ENCODE results near the gene KCNN1. TPM values are rescaled to one million over a fixed set of nuclear protein-coding genes. Genes with fewer than 3 reads are reported as not detected.

KCNN1 gene
- total RNA-seq, 1 experiment from 2014 or later = 0.90 TPM

DNA sequence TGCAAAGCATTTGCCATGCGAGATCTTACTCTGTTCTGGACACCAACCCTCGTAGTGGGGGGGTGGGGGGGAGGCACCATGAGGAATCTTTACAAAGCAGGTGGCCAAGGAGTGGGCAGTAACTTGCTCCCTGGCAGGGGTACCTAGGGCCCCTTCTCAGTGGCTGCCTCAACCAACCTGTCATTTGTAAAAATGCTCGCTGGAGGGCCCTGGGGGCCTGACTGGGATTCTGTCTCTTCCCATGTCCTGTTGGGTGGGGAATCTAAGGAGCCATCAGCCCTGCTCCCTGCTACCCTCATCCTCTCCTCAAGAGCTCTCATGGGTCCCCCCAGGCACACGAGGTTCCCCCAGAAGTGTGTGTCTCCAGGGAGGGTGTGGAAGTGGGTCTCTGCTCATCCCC lies 1.5 kb downstream of the KCNN1 start:
- in situ Hi-C loops (cut with HindIII; ENCODE audit: low pct_unique_long_range_greater_than_20kb, low sequenced_read_pairs) = no loop called here
- intact Hi-C loops (cut with micrococcal nuclease; ENCODE audit: unreplicated experiment) = no loop called here
- DNase-seq (ENCODE audit: low read depth, low spot score) = no peak
- Histone ChIP-seq H3K9me3 (ENCODE audit: control insufficient read depth, insufficient read depth, low read depth, low read length) (no peaks in the 10 kb centered on the region), H3K36me3 (ENCODE audit: control insufficient read depth, insufficient read depth, low read length) (no peaks in the 10 kb centered on the region), H3K4me1 (ENCODE audit: control insufficient read depth, insufficient read depth, low read length) (no peaks in the 10 kb centered on the region), H3K4me3 (ENCODE audit: low read depth in 2 of 2, low read length in 2 of 2) (no peak overlapping the region), H3K27ac (ENCODE audit: low read length) (no peak overlapping the region), H3K27me3 (ENCODE audit: control insufficient read depth, insufficient read depth, low read length) (no peaks in the 10 kb centered on the region; the same call in 1 of the 2 replicates)
- TF ChIP-seq POLR2AphosphoS5 (IDR thresholded peaks at IDR 0.05; ENCODE audit: low read depth, low read length) (no peak), SIN3A (IDR thresholded peaks at IDR 0.05; ENCODE audit: borderline replicate concordance, insufficient read depth, low read depth, low read length) (no peak), TCF7L2 (IDR thresholded peaks at IDR 0.05; ENCODE audit: low read depth, low read length) (no peak), REST (IDR thresholded peaks at IDR 0.05; ENCODE audit: insufficient read depth in 1 of 2, low read depth in 2 of 2, low read length in 1 of 2) (no peak)
- TF ChIP-seq, protein P1, sequence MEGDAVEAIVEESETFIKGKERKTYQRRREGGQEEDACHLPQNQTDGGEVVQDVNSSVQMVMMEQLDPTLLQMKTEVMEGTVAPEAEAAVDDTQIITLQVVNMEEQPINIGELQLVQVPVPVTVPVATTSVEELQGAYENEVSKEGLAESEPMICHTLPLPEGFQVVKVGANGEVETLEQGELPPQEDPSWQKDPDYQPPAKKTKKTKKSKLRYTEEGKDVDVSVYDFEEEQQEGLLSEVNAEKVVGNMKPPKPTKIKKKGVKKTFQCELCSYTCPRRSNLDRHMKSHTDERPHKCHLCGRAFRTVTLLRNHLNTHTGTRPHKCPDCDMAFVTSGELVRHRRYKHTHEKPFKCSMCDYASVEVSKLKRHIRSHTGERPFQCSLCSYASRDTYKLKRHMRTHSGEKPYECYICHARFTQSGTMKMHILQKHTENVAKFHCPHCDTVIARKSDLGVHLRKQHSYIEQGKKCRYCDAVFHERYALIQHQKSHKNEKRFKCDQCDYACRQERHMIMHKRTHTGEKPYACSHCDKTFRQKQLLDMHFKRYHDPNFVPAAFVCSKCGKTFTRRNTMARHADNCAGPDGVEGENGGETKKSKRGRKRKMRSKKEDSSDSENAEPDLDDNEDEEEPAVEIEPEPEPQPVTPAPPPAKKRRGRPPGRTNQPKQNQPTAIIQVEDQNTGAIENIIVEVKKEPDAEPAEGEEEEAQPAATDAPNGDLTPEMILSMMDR (IDR thresholded peaks at IDR 0.05) = no peak
- POLR2A ChIA-PET = no interaction called here
- ATAC-seq = no peak
- no TSS peak for BruUV-seq (replicated peaks)
- CTCF ChIA-PET = no interaction called here

DNA sequence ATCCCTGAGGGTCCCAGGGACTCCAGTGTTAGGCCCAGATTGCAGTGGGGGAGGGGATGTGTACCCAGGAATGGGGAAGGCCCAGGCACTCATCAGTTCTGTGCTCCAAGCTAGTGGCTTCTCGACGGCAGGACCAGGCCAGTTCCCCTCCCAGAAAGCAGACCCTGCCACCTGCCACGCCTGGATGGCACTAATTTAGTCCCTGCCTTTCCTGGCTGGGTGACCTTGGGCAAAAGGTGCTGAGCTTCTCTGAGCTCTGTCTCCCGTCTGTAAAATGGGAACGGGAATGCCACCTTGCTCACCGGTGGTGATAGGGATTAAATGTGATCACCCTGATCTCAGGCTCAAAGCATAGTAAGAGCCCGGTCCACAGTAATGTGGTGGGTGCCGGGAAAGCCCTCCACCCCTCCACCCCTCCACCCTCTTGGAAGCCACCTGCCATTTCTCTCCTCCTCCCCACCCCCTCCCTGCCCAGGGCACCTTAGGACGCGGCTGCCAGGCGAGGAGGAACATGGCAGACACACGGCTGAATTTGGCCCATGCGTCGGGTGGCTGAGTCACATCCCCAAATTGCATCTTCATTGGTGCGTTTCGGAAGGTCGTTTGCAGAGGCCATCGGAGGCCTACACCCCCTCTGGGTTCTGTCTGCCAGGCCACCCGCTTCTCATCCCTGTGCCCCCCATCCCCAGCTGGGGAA lies 2.3 kb downstream of the KCNN1 start:
- no peak for ATAC-seq
- Histone ChIP-seq H3K27ac (ENCODE audit: low read length) (no peak overlapping the region), H3K4me3 (ENCODE audit: low read depth in 2 of 2, low read length in 2 of 2) (no peak overlapping the region), H3K9me3 (ENCODE audit: control insufficient read depth, insufficient read depth, low read depth, low read length) (no peaks in the 10 kb centered on the region), H3K27me3 (ENCODE audit: control insufficient read depth, insufficient read depth, low read length) (no peaks in the 10 kb centered on the region; the same call in 1 of the 2 replicates), H3K4me1 (ENCODE audit: control insufficient read depth, insufficient read depth, low read length) (no peaks in the 10 kb centered on the region), H3K36me3 (ENCODE audit: control insufficient read depth, insufficient read depth, low read length) (no peaks in the 10 kb centered on the region)
- CTCF ChIA-PET = interaction anchor here (0.6 kb wide), 1 partner anchor 27 kb away, joined by 5 read pairs; no protein-coding TSS in a partner anchor
- POLR2A ChIA-PET = no interaction called here
- TF ChIP-seq, protein P1 (IDR thresholded peaks at IDR 0.05) = no peak
- TF ChIP-seq SIN3A (IDR thresholded peaks at IDR 0.05; ENCODE audit: borderline replicate concordance, insufficient read depth, low read depth, low read length) (no peak), POLR2AphosphoS5 (IDR thresholded peaks at IDR 0.05; ENCODE audit: low read depth, low read length) (no peak), REST (IDR thresholded peaks at IDR 0.05; ENCODE audit: insufficient read depth in 1 of 2, low read depth in 2 of 2, low read length in 1 of 2) (no peak), TCF7L2 (IDR thresholded peaks at IDR 0.05; ENCODE audit: low read depth, low read length) (no peak)
- DNase-seq (ENCODE audit: low read depth, low spot score) = no peak
- intact Hi-C loops (cut with micrococcal nuclease; ENCODE audit: unreplicated experiment) = no loop called here
- BruUV-seq (replicated peaks) = no TSS peak
- in situ Hi-C loops (cut with HindIII; ENCODE audit: low pct_unique_long_range_greater_than_20kb, low sequenced_read_pairs) = no loop called here

Data from Panc1 (cell line).